ENCODE results near the gene PLA2G2C.
"Not testable (repeated sequence)": the region's sequence is repeated elsewhere in the genome, so short reads cannot be mapped to it uniquely, and the experiment has no call there.

Gene PLA2G2C, protein sequence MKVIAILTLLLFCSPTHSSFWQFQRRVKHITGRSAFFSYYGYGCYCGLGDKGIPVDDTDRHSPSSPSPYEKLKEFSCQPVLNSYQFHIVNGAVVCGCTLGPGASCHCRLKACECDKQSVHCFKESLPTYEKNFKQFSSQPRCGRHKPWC

DNA sequence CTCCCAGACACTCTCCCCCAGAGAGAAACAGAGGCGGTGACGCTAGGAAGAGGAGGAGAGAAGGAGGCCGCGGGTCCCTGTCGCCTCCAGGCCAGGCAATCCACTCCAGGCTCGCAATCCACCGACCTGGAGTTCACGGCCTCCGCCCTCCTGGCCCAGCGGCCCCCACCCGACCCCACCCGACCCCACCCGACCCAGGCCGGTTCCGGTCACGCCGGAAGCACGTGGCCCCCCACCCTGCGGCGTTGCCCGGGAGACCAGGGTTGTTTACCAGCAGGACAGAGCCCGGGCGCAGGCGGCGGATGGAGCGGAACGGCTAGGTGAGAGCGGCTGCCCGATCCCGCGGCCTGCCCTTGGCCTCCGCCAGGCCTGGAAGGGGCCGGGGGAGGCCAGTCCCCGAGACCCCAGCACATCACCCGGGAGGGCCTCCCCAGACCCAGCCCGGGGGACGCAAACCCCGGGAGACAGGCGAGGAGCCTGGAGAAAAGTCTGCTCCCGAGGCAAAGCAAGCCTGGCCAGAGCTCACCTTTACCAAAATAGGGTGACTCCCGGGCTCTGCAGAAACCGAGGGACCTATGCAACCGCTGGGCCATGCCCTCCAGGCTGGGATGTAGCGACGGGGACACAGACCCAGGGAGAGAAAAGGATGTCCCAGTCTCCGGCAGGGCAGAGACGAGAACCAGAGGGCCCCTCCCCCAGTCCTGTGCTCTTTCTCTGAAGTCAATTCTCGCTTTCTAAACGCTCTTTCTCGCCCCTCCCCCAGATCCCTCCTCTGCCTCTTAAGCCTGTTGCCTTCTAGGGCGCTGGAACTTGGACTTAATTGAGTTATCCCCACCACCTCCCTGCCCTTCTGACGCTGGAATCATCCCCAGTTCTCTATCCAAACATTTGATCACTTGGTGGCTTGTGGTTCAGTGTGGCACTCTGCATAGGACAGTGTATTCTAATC is at the start of gene PLA2G2C, which contains the start of gene UBXN10:
Gene PLA2G2C, minus strand, starts transcription at position 685 of the 949 bp plus-strand sequence. CDS start 9,155 bp downstream, outside the sequence.
Gene UBXN10, plus strand, starts transcription at position 263 of the 949 bp plus-strand sequence. CDS start 4,466 bp downstream, outside the sequence.
- DNase-seq (ENCODE audit: low spot score) = peak; percentile 67

DNA sequence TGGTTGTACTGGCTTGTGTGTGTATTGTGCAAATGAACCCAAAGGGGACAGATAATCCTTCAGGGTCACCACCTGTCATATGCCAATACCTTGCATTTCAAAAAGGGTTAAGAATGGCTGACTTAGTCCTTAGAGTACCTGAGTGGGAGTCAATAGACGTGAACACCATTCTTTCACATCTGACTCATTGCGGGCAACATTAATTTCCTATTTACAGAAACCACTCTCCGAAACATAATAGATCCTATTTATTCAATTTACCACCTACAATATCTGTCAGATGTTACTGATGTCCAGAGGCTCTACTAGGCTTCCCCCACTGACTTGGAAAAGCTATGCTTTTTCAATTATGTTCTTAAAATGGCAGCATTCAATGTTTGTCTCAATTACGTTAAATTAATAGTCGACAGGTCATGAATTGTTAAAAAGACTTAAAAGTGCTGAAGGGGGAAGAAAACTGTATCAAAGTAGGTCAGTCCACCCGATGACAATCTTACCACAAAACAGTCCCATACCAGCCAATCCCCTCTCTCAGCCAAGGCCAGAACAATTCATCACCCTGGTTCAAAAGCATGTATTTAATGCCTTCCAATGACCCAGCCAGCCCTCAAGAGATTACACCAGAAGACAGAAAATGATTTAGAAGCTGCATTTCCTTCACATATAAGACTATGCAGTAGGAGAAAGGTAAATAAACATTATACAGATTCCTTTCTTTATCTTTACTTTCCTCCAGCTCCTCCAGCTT is 48.6 kb upstream of the PLA2G2C start:
- peak; percentile 52 for DNase-seq (ENCODE audit: low spot score)

DNA sequence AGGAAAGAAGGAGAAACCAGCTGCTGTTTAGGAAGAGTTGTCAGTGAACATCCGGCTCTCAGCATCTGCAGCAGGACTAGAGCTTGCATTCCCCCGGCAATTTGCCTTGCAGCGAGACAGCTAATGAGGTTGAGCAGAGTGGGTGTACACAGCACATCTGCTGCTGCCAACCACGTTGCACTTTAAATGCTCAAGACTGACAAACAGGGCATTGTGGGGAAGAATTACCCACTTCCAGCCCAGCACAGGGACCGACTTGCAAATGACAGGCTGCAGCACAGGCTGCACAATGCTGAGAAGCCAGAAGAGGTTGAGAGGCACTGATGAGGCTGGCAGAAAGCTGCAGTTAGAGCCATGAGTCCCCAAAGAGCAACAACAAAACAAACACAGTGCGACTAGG is 47.5 kb upstream of the PLA2G2C start:
- DNase-seq (ENCODE audit: low spot score) = no peak

DNA sequence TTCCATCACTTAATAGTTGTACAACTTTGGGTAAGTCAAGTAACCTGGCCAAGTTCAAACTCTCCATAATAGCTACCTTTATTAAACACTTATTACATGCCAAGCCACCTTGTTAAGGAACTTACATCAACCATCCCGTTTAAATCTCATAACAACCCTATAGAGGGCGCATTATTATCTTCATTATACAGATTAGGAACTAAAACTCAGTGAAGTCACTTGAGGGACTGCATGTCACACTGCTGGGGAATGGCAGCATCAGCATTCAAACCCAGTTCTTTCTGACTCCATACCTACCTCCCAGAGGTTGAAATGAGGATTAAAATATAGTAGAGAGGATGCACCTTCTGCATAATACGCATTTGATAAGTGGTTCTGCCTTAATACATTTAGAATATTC is 47.1 kb upstream of the PLA2G2C start:
- peak; percentile 46 for DNase-seq (ENCODE audit: low spot score)

DNA sequence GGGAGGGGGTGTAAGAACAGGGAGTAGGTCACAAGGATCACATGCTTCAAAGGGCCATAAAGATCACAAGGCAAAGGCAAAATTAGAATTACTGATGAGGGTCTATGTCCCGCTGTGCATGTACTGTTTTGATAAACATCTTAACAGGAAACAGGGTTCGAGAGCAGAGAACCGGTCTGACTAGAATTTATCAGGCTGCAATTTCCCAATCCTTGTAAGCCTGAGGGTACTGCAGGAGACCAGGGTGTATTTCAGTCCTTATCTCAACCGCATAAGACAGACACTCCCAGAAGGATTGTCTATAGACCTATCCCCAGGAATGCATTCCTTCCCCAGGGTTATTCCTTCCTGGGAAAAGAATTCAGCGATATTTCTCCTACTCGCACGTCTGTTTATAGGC is 46.2 kb upstream of the PLA2G2C start:
- not testable (repeated sequence) for DNase-seq (ENCODE audit: low spot score)

DNA sequence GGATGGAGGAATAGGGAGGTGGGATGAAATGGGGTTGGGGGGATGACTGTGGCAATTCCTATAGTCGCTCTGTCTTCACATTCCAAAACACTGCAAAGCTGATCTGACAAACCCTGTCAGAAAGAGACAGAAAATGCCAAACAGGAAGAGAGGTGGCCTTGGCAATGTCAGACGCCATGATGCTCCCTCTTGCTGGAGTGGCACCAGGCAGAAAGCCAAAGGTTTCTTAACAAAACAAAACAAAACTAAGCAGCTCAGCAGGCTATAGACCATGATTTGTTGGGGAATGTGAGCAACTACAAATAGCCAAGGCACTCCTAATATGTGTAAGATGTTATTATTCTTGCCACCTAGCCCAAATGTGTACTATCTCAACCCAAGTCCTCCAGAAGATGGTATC is 42.9 kb upstream of the PLA2G2C start:
- no peak for DNase-seq (ENCODE audit: low spot score)

DNA sequence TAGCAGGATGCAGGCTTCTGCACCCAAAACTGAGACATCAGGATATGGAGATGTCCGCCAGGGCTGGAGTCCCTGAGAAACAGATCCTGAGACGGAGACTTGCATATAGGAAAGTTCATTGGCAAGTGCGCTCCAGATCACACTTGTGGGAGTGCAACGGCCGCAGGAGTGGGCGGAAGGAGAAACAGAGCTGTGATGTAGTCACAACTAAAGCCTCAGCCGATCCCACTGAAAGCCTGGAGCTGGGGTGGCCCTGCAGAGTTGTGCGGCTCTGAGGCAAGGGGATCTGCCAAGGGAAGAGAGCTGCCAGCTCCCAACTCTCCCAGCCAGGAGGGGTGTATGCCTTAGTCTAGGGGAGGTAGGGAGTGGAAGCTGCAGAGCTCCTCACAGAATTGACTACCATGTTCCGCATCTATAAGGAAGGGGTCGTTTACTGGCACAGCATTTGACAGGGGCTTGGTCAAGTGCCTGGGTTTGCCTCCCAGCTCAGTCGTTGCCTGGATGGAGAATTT is 42.1 kb upstream of the PLA2G2C start:
- DNase-seq (ENCODE audit: low spot score) = no peak

DNA sequence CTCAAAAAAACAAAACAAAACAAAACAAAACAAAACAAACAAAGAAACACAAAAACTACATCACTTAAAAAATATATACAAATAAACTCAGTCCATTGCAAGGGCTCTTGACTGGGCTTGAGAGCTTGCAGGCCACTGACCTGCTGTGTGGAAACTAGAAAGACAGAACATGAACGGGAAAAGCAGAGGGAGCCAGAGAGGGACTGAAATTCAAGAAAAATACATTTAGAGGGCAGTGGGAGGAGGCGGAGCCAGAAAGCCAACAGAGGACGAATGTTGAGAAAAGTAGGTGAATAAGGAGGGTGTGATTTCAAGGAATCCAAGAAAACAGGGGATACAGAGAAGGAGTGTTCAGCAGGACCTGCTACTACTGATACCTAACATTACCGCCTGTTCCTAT is 41.4 kb upstream of the PLA2G2C start:
- no peak for DNase-seq (ENCODE audit: low spot score)

DNA sequence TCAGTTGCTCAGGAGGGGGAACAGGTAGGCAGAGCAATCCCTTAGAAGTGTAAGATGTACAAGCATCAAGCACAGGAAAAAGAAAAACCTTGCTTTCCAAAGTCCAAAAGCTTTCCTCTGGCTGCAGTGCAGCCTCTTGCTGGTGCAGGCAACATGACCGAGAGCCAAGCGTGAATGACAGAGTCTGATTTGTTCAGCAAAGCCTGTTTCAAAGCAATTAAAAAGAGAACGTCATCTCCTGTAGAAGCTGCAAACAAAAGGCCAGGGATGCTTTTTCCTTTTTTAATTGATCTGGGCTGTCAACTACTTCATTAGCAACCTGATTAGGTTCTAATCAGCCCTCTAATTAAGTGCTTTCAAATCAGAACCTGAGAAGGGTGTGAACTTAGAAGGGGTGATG is 38.2 kb upstream of the PLA2G2C start:
- DNase-seq (ENCODE audit: low spot score) = no peak

DNA sequence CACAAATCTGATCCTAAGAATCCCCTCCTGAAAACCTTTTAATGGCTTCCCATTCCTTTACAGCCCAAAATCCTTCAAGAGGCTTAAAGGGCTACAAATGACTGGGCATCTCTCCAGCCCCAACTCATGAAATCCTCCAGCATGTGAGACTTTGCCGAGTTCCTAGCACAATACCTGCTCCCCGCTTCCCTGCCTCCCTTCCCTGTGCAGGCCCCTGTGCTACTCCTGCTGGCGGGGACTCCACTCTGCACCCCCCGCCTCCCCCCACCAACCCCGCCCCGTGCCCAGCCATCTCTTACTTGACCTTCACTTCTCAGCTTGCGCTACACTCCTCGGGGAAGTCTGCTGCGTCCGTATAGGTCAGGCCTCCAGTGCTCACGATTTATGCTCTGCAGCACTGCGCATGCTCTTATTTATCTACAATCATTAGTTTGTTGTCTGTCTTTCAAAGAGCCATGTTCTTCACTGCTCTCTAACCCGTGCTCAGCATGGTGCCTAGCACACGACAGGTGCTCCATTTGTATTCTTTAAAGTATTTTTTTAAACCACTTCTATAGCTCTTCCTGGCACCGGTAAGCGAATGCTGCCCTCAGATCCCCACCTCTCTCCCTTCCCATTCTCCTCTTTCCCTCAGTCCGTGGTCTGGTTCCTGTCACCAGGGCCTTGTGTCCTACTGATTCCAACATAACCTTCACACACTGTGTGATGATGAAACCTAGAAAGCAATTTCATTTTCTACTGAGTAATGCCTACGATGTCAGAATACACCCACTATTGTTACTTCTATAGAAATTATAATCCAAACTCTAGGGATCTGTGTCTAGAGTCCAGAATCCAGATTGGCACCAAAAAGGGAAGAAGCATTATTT is 37.5 kb upstream of the PLA2G2C start:
- no peak for DNase-seq (ENCODE audit: low spot score)

DNA sequence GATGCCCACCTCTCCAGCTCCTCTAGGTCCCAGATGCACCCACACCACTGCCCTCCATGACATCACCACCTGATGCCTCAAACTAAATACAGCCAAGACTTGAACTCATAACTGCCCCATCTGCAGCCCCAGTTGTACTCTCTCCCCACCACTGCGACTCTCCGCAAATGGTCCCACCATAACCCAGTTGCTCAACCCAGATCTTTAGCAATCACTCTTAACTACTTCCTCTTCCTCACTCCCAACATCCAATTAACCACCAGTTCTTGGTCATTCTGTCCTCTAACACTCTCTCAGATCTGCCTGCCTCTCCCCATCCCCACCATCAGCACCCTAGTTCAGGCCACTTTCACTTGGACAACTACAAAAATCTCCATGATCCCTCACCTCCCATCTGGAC is 36.8 kb upstream of the PLA2G2C start:
- DNase-seq (ENCODE audit: low spot score) = no peak

DNA sequence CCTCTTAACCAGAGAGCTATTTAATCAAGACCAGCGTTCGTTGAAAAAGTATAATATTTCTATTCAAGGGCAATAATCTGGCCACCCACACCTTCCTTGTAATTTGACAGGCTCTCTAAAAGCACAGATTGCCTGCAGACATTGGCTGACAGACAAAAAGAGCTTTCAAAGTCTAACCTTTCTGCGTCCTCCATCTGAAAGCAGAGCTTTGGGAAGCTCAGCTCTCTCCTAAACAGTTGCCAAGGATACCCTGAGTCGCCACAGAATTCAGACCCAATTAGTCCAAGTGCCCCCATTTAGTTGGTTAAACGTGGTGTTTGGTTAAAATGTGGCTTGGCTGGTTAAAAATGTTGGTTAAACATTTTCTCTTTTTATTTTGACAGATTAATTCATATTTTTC is 33.7 kb upstream of the PLA2G2C start:
- DNase-seq (ENCODE audit: low spot score) = no peak

DNA sequence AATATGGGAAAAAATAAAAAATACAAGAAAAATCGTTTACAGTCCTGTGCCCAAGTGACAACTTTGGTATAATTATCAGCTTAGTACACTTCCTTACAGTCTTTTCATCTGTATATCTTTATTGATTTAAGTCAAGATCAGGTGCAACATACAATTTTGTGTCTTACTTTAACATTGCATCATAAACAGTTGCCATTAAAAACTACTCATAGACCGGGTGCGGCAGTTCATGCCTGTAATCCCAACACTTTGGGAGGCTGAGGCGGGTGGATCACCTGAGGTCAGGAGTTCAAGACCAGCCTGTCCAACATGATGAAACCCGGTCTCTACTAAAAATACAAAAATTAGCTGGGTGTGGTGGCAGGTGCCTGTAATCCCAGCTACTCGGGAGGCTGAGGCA is 32.7 kb upstream of the PLA2G2C start:
- DNase-seq (ENCODE audit: low spot score) = not testable (repeated sequence)

DNA sequence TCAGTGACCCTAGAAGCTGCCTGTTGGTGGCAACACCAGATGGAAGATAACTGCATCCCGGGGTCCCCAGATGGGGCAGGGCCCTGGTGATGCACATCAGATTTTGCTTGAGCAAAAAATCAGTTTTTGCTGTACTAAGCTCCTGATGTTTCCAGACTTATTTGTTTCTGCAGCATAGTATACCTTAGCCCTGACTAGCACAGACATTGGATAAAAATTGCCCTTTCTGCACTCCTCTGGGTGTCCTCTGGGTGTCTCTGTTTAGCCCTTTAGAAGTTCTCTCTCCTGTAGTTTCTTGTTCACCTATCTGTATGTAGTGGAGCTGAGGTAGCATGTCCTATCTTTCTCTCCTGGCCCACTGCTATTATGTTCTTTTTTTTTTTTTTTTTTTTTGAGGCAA is 30.3 kb upstream of the PLA2G2C start:
- peak; percentile 60 for DNase-seq (ENCODE audit: low spot score)

DNA sequence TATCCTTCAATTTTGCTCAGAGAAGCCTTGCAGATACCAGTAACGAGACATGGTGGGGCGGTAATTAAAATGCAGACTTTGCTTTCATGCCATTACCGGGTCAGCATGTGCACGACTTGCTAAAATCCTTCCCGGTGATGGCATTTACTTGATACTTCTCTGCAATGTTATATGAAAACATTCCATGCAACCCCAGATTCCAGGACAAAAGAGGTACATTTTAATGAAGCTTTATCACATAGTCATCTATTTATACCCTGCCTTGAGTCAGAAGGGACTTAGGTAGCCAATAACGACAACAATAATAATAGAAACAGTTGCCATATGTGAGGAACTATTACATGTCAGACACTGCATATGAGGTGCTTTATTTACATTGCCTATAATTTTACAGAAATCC is 29.4 kb upstream of the PLA2G2C start:
- DNase-seq (ENCODE audit: low spot score) = no peak

DNA sequence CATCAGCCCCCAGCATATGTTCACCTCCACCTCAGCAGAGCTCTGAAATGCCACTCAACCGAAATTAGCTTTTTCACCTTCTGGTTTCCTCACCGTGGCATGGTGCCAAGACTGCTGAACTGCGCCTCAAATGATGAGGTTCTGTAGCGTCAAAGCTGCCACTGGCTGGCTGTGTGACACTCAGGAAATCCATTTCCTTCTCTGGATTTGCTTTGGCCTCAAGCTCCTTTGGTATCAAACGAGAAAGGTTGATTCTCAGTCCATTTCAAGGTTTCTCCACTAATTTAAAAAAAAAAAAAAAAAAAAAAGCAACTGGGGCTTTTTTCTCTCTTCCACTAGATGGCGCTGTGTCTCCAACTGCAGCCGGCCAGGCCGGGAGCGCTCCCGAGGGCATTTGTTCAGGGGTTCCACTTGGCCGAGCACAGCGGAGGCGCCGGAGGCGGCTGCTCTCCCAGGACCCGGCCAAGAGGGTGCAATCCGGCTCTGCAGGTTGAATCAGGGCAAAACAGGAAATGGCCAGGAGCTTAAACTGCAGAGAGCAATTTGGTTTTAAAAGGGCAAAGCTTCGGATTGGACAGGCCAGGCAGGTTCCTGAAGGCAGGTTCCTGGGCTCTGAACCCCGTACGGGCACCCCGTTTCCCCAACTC is 26.5 kb upstream of the PLA2G2C start:
- DNase-seq (ENCODE audit: low spot score) = peak; percentile 72

DNA sequence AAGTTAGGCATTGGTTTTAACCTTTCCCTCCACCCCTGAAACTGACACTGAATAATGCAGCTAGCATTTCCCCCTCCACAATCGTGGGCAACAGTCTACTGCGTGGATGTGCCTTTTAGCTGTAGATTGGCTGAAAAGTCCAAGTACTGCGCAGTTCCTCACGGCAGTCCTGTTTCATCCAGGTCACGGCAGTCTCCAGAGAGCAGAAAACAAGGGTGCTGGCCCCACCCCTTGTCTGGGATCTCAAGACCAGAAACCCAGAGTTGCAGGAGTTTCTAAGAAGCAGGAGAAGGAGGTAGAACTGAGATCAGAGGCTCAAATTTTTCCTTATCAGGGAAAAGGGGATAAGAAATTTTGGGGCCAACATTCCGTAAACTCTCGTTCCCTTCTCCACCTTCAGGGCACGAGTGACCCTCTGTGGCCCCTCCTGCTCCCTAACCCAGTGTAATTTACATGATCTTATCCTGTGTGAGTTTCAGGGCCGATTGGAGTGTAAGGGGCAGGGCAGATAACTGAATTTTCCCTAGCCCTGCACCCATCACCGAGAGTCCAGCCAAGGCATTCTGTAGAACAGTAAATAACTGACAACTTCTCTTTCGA is 25.9 kb upstream of the PLA2G2C start:
- no peak for DNase-seq (ENCODE audit: low spot score)

DNA sequence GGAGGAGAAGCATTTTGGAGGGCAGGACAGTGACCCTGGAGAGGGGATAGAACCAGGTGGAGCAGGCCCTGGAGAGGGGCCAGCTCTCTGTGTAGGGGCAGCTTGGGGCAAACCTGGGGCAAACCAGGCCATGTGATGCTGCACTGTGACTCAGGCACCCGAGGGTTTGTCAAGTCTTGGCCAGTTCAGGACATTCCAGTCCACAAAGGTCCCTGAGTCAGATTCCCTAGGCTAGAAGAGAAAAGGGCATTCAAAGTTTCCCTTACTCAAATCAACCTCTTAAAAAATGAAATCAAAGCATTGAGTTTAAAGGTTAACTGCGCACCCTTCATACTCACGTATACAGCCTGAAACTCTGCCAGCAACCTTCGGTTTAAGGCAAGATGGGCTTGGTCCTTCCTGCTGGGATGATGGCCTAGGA is 25.2 kb upstream of the PLA2G2C start:
- no peak for DNase-seq (ENCODE audit: low spot score)

DNA sequence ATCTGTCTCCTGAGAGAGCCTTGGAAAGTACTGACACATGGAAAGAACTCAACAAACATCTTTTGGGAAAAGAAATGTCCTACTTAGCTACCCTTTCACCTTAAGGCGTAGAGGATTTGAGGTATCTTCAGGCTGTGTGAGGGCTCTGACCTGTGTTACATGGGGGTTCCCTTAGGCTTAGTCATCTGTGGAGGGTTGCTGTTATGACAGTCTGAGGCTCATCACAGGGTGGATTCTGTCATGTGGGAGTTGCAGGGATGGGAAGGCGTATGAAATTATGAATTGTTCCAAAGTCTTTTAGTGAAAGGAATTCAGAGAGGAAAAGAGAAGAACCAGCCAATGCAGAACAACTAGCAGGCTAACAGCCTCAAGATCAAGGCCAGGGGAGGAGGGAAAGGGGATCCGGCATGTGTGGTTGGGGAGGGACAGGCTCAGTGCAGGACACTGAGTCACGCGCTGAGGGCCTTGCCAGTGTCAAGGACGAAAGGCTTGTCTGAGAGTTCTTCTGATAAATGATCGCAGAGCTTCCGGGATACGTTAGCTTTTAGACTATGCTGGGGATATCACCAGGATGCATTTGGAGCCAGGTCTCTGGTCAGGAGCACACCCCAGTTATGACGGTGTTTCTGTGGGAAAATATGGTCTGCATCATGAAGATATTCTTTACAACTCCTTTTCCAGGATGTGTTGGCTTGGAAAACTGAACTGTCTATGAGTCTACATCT is 24.6 kb upstream of the PLA2G2C start:
- DNase-seq (ENCODE audit: low spot score) = no peak

DNA sequence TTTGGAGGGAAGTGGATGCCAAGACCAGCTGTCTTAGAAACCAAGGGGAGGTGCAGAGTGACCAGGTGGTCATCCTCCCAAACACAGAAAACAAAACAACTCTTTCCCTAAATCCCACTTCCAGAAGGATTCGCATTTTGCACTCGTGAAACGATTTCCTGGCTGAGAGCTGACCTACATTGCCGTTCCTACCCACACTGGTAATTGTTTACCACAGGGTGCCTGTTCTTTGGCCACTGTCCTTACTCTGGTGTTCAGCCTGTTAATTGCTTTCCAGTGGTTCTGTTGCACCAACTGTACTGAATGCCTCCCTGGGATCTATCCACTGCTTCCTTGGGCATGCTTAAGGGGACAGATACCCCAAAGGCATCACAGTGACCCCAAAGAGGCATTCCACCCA is 23.2 kb upstream of the PLA2G2C start:
- DNase-seq (ENCODE audit: low spot score) = no peak

All from SW480 (cell line).